Embryonic facial prominence (tissue), 1 donor: ENCODE data around the gene KDM5B.
"Not testable (repeated sequence)": the region's sequence is repeated elsewhere in the genome, so short reads cannot be mapped to it uniquely, and the experiment has no call there.

Experiments
- DNase-seq: peaks from one replicate; pipeline ENCODE4 v3.0.0-alpha.2; 2016; ENCODE audit errors: extremely low spot score

KDM5B gene

DNA sequence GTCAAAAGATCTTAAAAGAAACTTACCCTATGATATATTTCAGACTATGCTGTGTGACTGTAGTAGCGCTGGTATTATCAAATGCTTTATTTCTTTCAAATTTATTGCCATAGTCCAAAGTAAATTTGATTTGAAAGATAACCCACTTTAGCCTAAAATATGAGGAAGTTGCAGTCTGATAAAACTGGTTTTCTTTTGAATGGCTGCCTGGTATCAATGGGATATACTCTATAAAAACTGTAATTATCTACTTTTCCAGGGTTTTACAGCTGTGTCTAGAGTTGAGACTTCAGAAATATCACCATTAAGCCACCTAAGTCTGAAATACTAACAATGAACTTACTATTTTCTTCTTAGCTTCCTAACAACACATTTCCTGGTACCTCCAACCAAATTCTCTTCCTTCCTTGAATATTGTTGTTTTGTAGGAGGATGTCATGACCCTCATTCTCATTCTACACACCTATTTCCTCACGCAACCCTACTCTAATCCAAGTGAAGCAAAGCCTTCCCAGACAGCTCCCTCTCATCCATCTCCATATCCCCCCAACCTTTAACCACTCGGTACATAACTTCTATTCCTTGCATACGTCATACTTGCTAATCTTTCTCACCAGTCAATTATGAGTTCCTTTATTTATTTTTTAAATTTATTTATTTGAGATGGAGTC is 17.0 kb downstream of the KDM5B start:
- DNase-seq: no peak

DNA sequence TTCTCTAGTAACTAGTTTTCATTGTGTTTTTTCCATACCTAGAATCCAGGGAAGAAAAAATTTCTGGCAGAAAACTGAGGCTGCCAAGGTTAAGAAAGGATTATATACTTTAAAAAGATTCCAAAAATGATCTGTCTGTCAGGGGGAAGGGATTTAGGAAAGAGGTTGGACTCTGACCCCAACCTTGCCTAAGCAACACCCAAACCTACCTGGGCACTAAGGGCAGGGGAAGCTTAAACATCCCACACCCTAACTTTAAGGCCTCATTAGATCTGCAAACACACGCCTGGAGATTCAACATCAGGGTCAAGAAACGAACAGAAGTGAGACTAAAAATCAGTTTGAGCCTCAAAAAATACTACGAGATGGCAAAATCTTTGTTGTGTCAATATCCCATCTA is 19.4 kb downstream of the KDM5B start:
- no peak for DNase-seq

DNA sequence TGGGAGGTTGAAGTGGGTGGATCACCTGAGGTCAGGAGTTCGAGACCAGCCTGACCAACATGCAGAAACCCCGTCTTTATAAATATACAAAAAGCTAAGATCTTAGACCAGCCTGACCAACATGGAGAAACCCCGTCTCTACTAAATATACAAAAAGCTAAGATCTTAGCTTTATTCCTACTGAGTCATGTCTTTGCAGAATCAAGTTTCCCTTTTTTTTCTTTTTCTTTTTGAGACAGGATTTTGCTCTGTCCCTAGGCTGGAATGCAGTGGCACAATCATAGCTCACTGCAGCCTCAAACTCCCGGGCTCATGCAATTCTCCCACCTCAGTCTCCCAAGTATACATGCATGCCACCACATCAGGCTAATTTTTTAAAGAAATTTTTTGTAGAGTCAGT is 21.4 kb downstream of the KDM5B start:
- DNase-seq: no peak

GRCh38 chr1:202781180-202781579 is 27.0 kb downstream of the KDM5B start:
- DNase-seq: no peak

- DNase-seq: no peak
Observed at GRCh38 chr1:202770135-202770534, 38.1 kb downstream of the KDM5B start.

- no peak for DNase-seq
Observed at GRCh38 chr1:202765721-202766120, 42.5 kb downstream of the KDM5B start.

GRCh38 chr1:202762019-202762418 is 46.2 kb downstream of the KDM5B start:
- no peak for DNase-seq

GRCh38 chr1:202760589-202760988 is 47.6 kb downstream of the KDM5B start:
- DNase-seq: no peak

GRCh38 chr1:202756391-202756790 is 51.8 kb downstream of the KDM5B start:
- no peak for DNase-seq

GRCh38 chr1:202754293-202754692 is 53.9 kb downstream of the KDM5B start:
- DNase-seq: no peak

- no peak for DNase-seq
Observed at GRCh38 chr1:202752774-202753173, 55.4 kb downstream of the KDM5B start.

DNA sequence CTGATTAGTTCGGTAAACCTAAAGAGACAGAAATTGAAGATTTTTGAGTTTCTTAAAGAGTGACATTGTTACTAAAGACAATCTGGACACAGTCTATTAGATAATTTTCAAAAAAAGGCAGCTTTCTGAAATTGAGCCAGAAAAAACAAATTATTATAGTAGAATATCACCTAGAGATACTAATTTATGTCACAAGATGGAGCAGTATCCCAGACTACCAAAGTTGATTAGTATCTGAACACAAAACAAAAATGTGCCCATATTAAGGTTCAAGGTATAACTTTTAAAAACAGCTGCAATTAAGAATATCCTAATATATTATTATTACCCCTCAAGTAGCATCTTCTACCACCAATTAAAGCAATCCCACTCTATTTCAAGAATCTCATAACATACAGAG is 57.5 kb downstream of the KDM5B start:
- DNase-seq: no peak

GRCh38 chr1:202750024-202750423 is 58.2 kb downstream of the KDM5B start:
- no peak for DNase-seq

GRCh38 chr1:202745323-202745888 is 62.8 kb downstream of the KDM5B start:
- no peak for DNase-seq

GRCh38 chr1:202744770-202745169 is 63.5 kb downstream of the KDM5B start:
- not testable (repeated sequence) for DNase-seq

DNA sequence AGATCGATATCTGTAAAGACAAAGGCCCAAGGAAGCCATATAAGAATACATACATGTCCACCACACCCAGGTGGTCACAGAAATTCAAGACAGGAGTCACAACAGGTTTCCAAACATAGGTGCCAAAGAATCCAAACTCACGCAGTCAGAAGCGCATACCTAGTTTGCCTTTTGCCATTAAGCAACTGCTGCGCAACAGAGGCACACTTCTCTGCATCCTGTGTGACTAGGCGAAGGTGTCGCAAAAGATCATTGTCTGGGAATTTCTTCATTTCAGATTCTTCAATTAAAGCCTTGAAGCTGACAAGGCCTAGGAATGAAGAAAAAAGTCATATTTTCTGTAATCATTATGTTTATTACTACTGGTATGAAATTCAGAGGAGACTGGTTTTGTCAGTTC is 65.7 kb downstream of the KDM5B start:
- no peak for DNase-seq

DNA sequence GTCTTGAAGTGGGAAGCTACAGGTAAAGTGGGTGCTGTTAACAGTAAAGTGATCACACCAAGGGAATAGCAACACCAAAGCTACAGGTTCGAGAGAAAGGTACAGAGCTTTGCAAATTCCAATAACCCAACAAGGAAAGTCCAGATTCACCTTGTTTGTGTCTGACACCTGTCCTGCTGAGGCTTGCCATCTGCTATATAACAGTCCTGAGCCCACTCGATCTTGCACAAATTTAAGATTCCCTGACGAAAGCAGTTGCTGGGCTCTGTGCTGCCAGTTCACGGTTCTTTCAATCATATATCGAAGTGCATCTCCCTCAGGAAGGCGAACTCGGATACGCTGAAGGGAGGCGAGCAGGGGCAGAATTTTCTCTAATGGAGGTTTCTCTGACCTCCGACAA is 75.0 kb downstream of the KDM5B start:
- no peak for DNase-seq

DNA sequence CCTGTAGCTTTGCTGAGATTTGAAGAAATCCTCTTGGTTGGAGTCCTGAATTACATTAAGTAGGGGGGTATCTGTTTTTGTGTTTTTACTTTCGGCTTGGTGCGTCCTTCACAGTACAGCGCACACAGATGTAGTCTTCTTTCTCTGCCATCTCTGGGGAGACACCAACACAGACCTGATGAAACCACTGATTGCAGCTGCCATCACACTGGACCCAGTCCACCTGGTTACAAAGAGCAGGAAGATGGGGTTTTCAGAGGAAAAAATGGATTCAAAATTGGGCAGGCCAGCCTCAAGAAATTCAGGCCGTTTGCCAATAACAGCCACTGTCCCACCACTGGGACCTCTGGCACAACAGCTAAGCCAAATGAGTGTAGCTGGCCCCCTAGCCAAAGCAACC is 79.3 kb downstream of the KDM5B start:
- DNase-seq: no peak

GRCh38 chr1:202725526-202725925 is 82.7 kb downstream of the KDM5B start:
- no peak for DNase-seq

DNA sequence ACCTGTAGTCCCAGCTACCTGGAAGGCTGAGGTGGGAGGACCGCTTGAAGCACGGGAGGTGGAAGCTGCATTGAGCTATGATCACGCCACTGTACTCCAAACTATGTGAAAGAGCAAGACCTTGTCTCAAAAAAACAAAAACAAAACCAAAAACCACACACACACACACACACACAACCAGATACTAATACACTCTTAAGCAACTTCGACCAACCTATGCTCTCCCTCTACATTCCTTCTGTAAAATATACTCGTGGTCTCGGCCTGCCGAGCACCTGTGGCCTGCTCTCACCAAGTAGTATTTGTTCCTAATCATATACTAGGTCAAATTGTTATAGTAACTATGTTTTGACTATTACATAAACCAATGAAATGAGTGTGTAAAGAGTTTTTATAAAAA is 84.5 kb downstream of the KDM5B start:
- DNase-seq: no peak

GRCh38 chr1:202723046-202723445 is 85.2 kb downstream of the KDM5B start:
- DNase-seq: not testable (repeated sequence)

DNA sequence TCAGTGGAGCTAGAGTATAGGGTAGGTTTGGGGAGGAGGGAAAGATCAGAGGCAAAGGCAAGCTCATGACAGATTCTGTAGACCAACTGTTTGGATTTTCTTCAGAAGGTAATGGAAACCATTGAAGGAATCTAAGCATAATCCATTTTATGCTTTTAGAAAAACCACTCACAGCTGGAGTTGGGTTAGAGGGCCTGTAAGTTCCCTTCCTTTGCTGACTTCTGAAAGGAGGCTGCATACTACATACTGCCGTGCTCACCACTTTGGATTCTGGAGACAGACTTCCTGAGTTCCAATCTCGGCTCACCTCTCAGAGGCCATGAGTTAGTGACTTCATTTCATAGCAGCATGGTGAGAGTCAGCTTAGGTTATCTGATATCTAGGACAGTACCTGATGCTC is 91.6 kb downstream of the KDM5B start:
- DNase-seq: no peak

- not testable (repeated sequence) for DNase-seq
Observed at GRCh38 chr1:202714202-202714601, 94.0 kb downstream of the KDM5B start.

DNA sequence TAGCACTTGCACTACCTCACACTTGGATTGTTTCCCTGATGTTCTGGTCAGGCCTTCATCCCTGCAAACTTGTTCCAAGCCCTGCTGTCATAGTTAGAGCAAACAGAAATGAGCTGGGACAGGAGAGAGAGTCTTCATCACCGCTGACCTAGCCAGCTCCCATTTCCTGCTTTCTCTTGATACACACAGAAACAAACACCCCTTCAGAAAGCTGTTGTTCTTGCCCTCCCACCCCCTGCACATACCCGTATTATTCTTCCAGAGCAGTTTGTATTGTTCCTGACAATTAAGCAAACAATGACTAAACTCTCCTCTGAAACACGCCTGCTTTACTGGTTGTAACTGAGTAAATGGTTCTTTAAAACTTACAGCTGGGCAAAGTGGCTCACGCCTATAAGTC is 95.1 kb downstream of the KDM5B start:
- DNase-seq: no peak
